ENCODE results near the gene NBL1. TPM values are rescaled to one million over a fixed set of nuclear protein-coding genes. Genes with fewer than 3 reads are reported as not detected.

NBL1 gene
- total RNA-seq, 1 donor from 2014 or later: 2.4 TPM

GRCh38 chr1:19694298-19694697 is 50.2 kb downstream of the NBL1 start:
- H4K20me1 ChIP-seq (ENCODE audit: low read depth): no peaks in the 10 kb centered on the region
- no peak overlapping the region for H3K4me2 ChIP-seq
- no peaks in the 10 kb centered on the region for H3K27me3 ChIP-seq
- Mint-ChIP-seq H3K4me3 (no peak overlapping the region), H3K27ac (no peak overlapping the region), H3K36me3 (no peaks in the 10 kb centered on the region), H3K4me1 (no peaks in the 10 kb centered on the region), H3K9me3 (no peaks in the 10 kb centered on the region), H3K27me3 (ENCODE audit: insufficient read depth, low read depth) (peaks cover 3% of the 10 kb centered on the region)
- no peak overlapping the region for H3K9ac ChIP-seq
- peaks cover 5% of the 10 kb centered on the region for H3F3A ChIP-seq (ENCODE audit: low read depth)
- TF ChIP-seq EZH2phosphoT487 (IDR thresholded peaks at IDR 0.05) (no peak), EZH2 (IDR thresholded peaks at IDR 0.05) (no peak), CTCF (IDR thresholded peaks at IDR 0.05) (no peak)
- H3K4me1 ChIP-seq: no peaks in the 10 kb centered on the region
- no peak for DNase-seq (ENCODE audit: low spot score)
- no peak overlapping the region for H2AFZ ChIP-seq (replicated peaks)
- no peaks in the 10 kb centered on the region for H3K79me2 ChIP-seq (ENCODE audit: low read depth)
- no peaks in the 10 kb centered on the region for H3K9me3 ChIP-seq (ENCODE audit: low read depth)
- H3K36me3 ChIP-seq: no peaks in the 10 kb centered on the region
- no peak overlapping the region for H3K27ac ChIP-seq
- H3K4me3 ChIP-seq: no peak overlapping the region

- Histone ChIP-seq H3K79me2 (ENCODE audit: low read depth) (no peaks in the 10 kb centered on the region), H3K27ac (no peak overlapping the region), H3K36me3 (no peaks in the 10 kb centered on the region), H4K20me1 (ENCODE audit: low read depth) (no peaks in the 10 kb centered on the region), H3K9me3 (ENCODE audit: low read depth) (no peaks in the 10 kb centered on the region), H3K27me3 (no peaks in the 10 kb centered on the region), H3K4me3 (no peak overlapping the region), H3F3A (ENCODE audit: low read depth) (no peaks in the 10 kb centered on the region), H3K4me2 (no peak overlapping the region), H3K9ac (no peak overlapping the region), H3K4me1 (no peaks in the 10 kb centered on the region), H2AFZ (replicated peaks) (no peak overlapping the region)
- Mint-ChIP-seq H3K4me3 (no peak overlapping the region), H3K27me3 (ENCODE audit: insufficient read depth, low read depth) (peaks cover 3% of the 10 kb centered on the region), H3K4me1 (no peaks in the 10 kb centered on the region), H3K36me3 (no peaks in the 10 kb centered on the region), H3K9me3 (no peaks in the 10 kb centered on the region), H3K27ac (no peak overlapping the region)
- no peak for DNase-seq (ENCODE audit: low spot score)
- TF ChIP-seq EZH2phosphoT487 (IDR thresholded peaks at IDR 0.05): no peak
- no peak for TF ChIP-seq EZH2 (IDR thresholded peaks at IDR 0.05)
- TF ChIP-seq CTCF (IDR thresholded peaks at IDR 0.05): no peak
These were observed 51.7 kb downstream of the NBL1 start for GRCh38 chr1:19695772-19696171.

GRCh38 chr1:19696820-19697219 is 52.7 kb downstream of the NBL1 start:
- DNase-seq (ENCODE audit: low spot score): no peak
- H3K27me3 Mint-ChIP-seq (ENCODE audit: insufficient read depth, low read depth): peaks cover 3% of the 10 kb centered on the region
- no peak overlapping the region for H3K4me3 ChIP-seq
- H3K36me3 Mint-ChIP-seq: no peaks in the 10 kb centered on the region
- H3K4me2 ChIP-seq: no peak overlapping the region
- H3K36me3 ChIP-seq: no peaks in the 10 kb centered on the region
- H3K4me1 Mint-ChIP-seq: no peaks in the 10 kb centered on the region
- H3K9ac ChIP-seq: no peak overlapping the region
- no peaks in the 10 kb centered on the region for H3K9me3 ChIP-seq (ENCODE audit: low read depth)
- H3K27ac ChIP-seq: no peak overlapping the region
- H2AFZ ChIP-seq (replicated peaks): no peak overlapping the region
- H3K4me3 Mint-ChIP-seq: no peak overlapping the region
- no peaks in the 10 kb centered on the region for H3F3A ChIP-seq (ENCODE audit: low read depth)
- no peak overlapping the region for H3K27ac Mint-ChIP-seq
- no peaks in the 10 kb centered on the region for H4K20me1 ChIP-seq (ENCODE audit: low read depth)
- TF ChIP-seq EZH2 (IDR thresholded peaks at IDR 0.05) (no peak), EZH2phosphoT487 (IDR thresholded peaks at IDR 0.05) (no peak), CTCF (IDR thresholded peaks at IDR 0.05) (no peak)
- no peaks in the 10 kb centered on the region for H3K9me3 Mint-ChIP-seq
- H3K79me2 ChIP-seq (ENCODE audit: low read depth): no peaks in the 10 kb centered on the region
- no peaks in the 10 kb centered on the region for H3K4me1 ChIP-seq
- H3K27me3 ChIP-seq: no peaks in the 10 kb centered on the region
